B cell (primary cell): Measurements from ENCODE around the gene ZRANB1. TPM values are rescaled to one million over a fixed set of nuclear protein-coding genes. Genes with fewer than 3 reads are reported as not detected.

Experiments
- ATAC-seq: fragments of 200-7000 bp; cut with Tn5 transposase; one replicate; pipeline ENCODE4 v1.10.0; 2021; ENCODE audit warnings: low read depth, mild to moderate bottlenecking, moderate number of reproducible peaks, moderate library complexity
- CTCF ChIA-PET: fragments of 350-600 bp; sonication (Branson Sonifier 250); formaldehyde crosslinking; loops from one replicate; lab custom pipeline; 2021; ENCODE audit warnings: antibody characterized with exemption, inconsistent platforms; lab: Charles Lee
- POLR2A ChIA-PET: fragments of 350-600 bp; sonication (Branson Sonifier 250); formaldehyde crosslinking; loops from one replicate; lab custom pipeline; 2021; ENCODE audit warnings: antibody characterized with exemption; lab: Charles Lee
- DNase-seq: peaks from one replicate; pipeline ENCODE4 v3.0.0; 2013
- H2AFZ ChIP-seq: 2 replicates; pipeline ENCODE4 v1.6.1; 2012; ENCODE audit warnings: mild to moderate bottlenecking, low read depth, low read length; ENCODE audit not compliant: insufficient read depth, poor library complexity, severe bottlenecking
- H3K27ac ChIP-seq, 2 donors: 1 replicate in 1 of 2; 2 replicates in 1 of 2; pipeline ENCODE4 v1.5.1; 2012 to 2013; ENCODE audit warnings: low read length in 2 of 2, mild to moderate bottlenecking in 2 of 2, moderate library complexity in 1 of 2
- H3K27me3 ChIP-seq, 4 experiments: fragments of 200-600 bp in 1 of 4; sonication (generic) in 1 of 4; replicated peaks in 1 of 4; 1 replicate in 2 of 4; 2 replicates in 2 of 4; pipeline versions ENCODE4 v1.6.1 to v1.7.0; 2013 to 2016; ENCODE audit warnings: low read length in 3 of 4, mild to moderate bottlenecking in 2 of 4, mixed read lengths in 1 of 4, moderate library complexity in 1 of 4; ENCODE audit not compliant: insufficient read depth in 4 of 4, control insufficient read depth in 3 of 4; ENCODE audit errors: control extremely low read depth in 1 of 4
- H3K36me3 ChIP-seq, 2 experiments: replicated peaks in 1 of 2; 1 replicate in 1 of 2; 2 replicates in 1 of 2; pipeline versions ENCODE4 v1.6.1 to v1.7.1; 2013; ENCODE audit warnings: low read length in 1 of 2; ENCODE audit not compliant: insufficient read depth in 2 of 2, control insufficient read depth in 1 of 2; ENCODE audit errors: control extremely low read depth in 1 of 2, extremely low read depth in 1 of 2
- H3K4me1 ChIP-seq, 2 donors: fragments of 200-600 bp in 1 of 2; sonication (generic) in 1 of 2; 1 replicate in 1 of 2; 2 replicates in 1 of 2; pipeline versions ENCODE4 v1.5.1 to v1.6.1; 2013 to 2017; ENCODE audit warnings: low read length in 2 of 2; ENCODE audit not compliant: control insufficient read depth in 2 of 2, insufficient read depth in 2 of 2
- H3K4me2 ChIP-seq: replicated peaks from 2 replicates; pipeline ENCODE3; 2012; ENCODE audit warnings: mild to moderate bottlenecking, low read depth, low read length; ENCODE audit not compliant: poor library complexity, severe bottlenecking
- H3K4me3 ChIP-seq, 5 experiments: fragments of 200-600 bp in 1 of 5; sonication (generic) in 1 of 5; 1 replicate in 3 of 5; 2 replicates in 2 of 5; pipeline versions ENCODE4 v1.5.1 to v1.7.0; 2011 to 2016; ENCODE audit warnings: low read length in 4 of 5, mild to moderate bottlenecking in 4 of 5, low read depth in 2 of 5, control low read depth in 1 of 5, moderate library complexity in 1 of 5; ENCODE audit not compliant: insufficient read depth in 1 of 5; ENCODE audit errors: control extremely low read depth in 1 of 5, extremely low read depth in 1 of 5
- H3K79me2 ChIP-seq: fragments of 200-600 bp; sonication (generic); one replicate; pipeline ENCODE4 v1.6.0; 2016; ENCODE audit warnings: low read length; ENCODE audit not compliant: control insufficient read depth, insufficient read depth
- H3K9ac ChIP-seq: fragments of 200-600 bp; sonication (generic); 2 replicates; pipeline ENCODE4 v1.6.1; 2017; ENCODE audit warnings: mild to moderate bottlenecking, low read length, moderate library complexity
- H3K9me3 ChIP-seq, 3 donors: one replicate each; pipeline versions ENCODE4 v1.6.1 to v1.7.1; 2013; ENCODE audit warnings: low read length in 2 of 3; ENCODE audit not compliant: control insufficient read depth in 2 of 3, insufficient read depth in 1 of 3; ENCODE audit errors: control extremely low read depth in 1 of 3
- H4K20me1 ChIP-seq: 2 replicates; pipeline ENCODE4 v1.6.0; 2012; ENCODE audit warnings: mild to moderate bottlenecking, low read length; ENCODE audit not compliant: insufficient read depth, control insufficient read depth, poor library complexity, severe bottlenecking
- H3K27ac Mint-ChIP-seq: one replicate; pipeline ENCODE4 v1.8.0; 2021; ENCODE audit warnings: mixed read lengths
- H3K27me3 Mint-ChIP-seq: one replicate; pipeline ENCODE4 v1.8.0; 2021; ENCODE audit warnings: mixed read lengths
- H3K4me1 Mint-ChIP-seq: one replicate; pipeline ENCODE4 v1.8.0; 2021; ENCODE audit warnings: mixed read lengths
- H3K4me3 Mint-ChIP-seq: one replicate; pipeline ENCODE4 v1.8.0; 2021; ENCODE audit warnings: mixed read lengths
- H3K9me3 Mint-ChIP-seq: one replicate; pipeline ENCODE4 v1.8.0; 2022; ENCODE audit warnings: mixed read lengths; ENCODE audit not compliant: insufficient read depth
- EZH2 ChIP-seq: IDR thresholded peaks from 2 replicates; pipeline ENCODE4 v1.6.1; 2012; ENCODE audit warnings: borderline replicate concordance, low read depth, mild to moderate bottlenecking, moderate library complexity, low read length; ENCODE audit not compliant: insufficient read depth, poor library complexity, severe bottlenecking
- WGBS: methylation state at CpG from one replicate; pipeline ENCODE4 v1.1.5; 2013; ENCODE audit warnings: missing lambda C conversion rate; ENCODE audit not compliant: insufficient coverage; 5-methylcytosine and 5-hydroxymethylcytosine counted together
- intact Hi-C: fragments of 100-400 bp; cut with micrococcal nuclease; formaldehyde crosslinking; loops from one replicate; pipeline ENCODE4 v1.10.0; 2022
- polyA plus RNA-seq: library from polyadenylated mRNA; depleted of rRNA; stranded (reverse); fragments of >200 nt; gene quantifications from 2 replicates; pipeline ENCODE4 v1.2.3, GENCODE V29; 2012
- total RNA-seq, 2 donors: library from RNA; stranded (reverse); fragments of 120-200 nt in 1 of 2; gene quantifications; 1 replicate in 1 of 2; 2 replicates in 1 of 2; pipeline versions ENCODE4 v1.2.3 to v1.2.4, GENCODE V29; 2013 to 2022
- TF ChIP-seq, protein P1 (sequence below): fragments of 200-600 bp; IDR thresholded peaks from one replicate; pipeline ENCODE4 v1.8.0; 2022; ENCODE audit warnings: antibody characterized with exemption, mild to moderate bottlenecking

ZRANB1 gene
- total and polyA plus RNA-seq, 2 donors (not counting 1 experiment from before 2014, with no cell fraction given) = 6.5 to 28.0 TPM

- 56% methylated on average over 10 of the region's 12 CpGs for WGBS
- no peak overlapping the region for H3K4me3 ChIP-seq
- Mint-ChIP-seq H3K9me3 (no peaks in the 10 kb centered on the region), H3K27ac (no peak overlapping the region), H3K4me1 (peaks cover 13% of the 10 kb centered on the region), H3K27me3 (peaks cover 52% of the 10 kb centered on the region), H3K4me3 (peak overlapping the region; percentile 15)
- ATAC-seq = no peak
- POLR2A ChIA-PET = no interaction called here
- CTCF ChIA-PET = no interaction called here
- no peaks in the 10 kb centered on the region for H3K79me2 ChIP-seq
- H3K9me3 ChIP-seq = peaks cover 0 to 4% (median 0%) of the 10 kb centered on the region in 3 donors
- H3K27ac ChIP-seq = no peak overlapping the region
- TF ChIP-seq, protein P1, sequence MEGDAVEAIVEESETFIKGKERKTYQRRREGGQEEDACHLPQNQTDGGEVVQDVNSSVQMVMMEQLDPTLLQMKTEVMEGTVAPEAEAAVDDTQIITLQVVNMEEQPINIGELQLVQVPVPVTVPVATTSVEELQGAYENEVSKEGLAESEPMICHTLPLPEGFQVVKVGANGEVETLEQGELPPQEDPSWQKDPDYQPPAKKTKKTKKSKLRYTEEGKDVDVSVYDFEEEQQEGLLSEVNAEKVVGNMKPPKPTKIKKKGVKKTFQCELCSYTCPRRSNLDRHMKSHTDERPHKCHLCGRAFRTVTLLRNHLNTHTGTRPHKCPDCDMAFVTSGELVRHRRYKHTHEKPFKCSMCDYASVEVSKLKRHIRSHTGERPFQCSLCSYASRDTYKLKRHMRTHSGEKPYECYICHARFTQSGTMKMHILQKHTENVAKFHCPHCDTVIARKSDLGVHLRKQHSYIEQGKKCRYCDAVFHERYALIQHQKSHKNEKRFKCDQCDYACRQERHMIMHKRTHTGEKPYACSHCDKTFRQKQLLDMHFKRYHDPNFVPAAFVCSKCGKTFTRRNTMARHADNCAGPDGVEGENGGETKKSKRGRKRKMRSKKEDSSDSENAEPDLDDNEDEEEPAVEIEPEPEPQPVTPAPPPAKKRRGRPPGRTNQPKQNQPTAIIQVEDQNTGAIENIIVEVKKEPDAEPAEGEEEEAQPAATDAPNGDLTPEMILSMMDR = no peak
- TF ChIP-seq EZH2 = no peak
- no peaks in the 10 kb centered on the region for H4K20me1 ChIP-seq
- no peaks in the 10 kb centered on the region for H3K4me1 ChIP-seq
- H2AFZ ChIP-seq = no peak overlapping the region
- no peak overlapping the region for H3K4me2 ChIP-seq
- no peaks in the 10 kb centered on the region for H3K36me3 ChIP-seq
- no peak for DNase-seq
- no peak overlapping the region for H3K9ac ChIP-seq
- intact Hi-C loops = no loop called here
- peaks cover 0 to 12% (median 0%) of the 10 kb centered on the region in 4 experiments for H3K27me3 ChIP-seq
These were observed 83.4 kb downstream of the ZRANB1 start for GRCh38 chr10:125025341-125025740.

DNA sequence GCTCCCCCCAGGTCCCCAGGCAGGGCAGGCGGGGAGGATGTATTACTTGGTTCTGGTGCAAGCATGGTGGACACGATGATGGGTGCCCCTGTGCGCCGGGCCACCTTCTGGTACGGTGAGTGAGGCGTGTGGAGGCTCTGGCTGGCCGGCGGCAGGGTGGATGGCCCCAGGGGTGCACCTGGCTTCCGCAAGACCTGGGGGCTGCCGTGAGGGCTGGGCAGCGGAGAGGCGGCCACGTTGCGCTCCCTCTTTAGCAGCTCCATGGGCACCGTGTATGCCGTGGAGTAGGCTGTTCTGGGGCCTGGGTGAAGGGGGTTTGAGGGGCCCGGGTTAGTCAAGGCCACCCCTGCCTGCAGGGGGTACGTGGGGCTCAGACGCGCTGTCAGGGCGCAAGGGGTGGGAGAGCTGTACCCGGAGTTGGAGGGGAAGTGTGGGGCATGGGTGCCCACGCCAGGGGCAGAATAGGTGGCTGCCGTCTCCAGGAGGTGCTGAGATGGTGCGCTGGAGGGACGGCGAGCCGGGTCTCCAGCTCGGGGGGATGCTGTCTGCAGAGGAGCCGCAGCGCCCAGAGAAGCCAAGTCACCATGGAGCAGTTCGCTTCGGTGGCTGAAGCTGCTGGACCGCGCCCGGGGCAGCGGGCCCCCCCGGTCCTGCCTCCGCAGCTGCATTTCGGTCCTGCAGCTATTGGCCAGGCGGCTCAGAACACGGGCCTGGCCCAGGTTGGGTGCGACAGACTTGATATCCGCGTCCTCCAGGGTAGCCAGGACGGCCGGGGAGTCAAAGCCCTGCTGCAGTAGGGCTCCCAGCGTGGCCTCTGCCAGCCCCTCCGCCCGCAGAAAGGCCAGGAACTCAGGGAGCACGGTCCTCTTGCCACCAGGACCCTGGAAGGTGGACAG, 84.4 kb downstream of the ZRANB1 start:
- Histone ChIP-seq H3K4me1 (no peaks in the 10 kb centered on the region), H3K27me3 (peaks cover 0 to 12% (median 0%) of the 10 kb centered on the region in 4 experiments), H3K4me2 (no peak overlapping the region), H3K79me2 (no peaks in the 10 kb centered on the region), H2AFZ (no peak overlapping the region), H3K27ac (no peak overlapping the region), H3K9ac (no peak overlapping the region), H3K4me3 (no peak overlapping the region), H3K9me3 (no peaks in the 10 kb centered on the region), H4K20me1 (no peaks in the 10 kb centered on the region), H3K36me3 (no peaks in the 10 kb centered on the region)
- intact Hi-C loops = no loop called here
- POLR2A ChIA-PET = no interaction called here
- H3K27ac Mint-ChIP-seq = no peak overlapping the region
- TF ChIP-seq, protein P1 = no peak
- no peak for TF ChIP-seq EZH2
- no peak for ATAC-seq
- 96% methylated on average over 50 of the region's 51 CpGs for WGBS
- no peaks in the 10 kb centered on the region for H3K9me3 Mint-ChIP-seq
- CTCF ChIA-PET = no interaction called here
- no peak for DNase-seq
- H3K27me3 Mint-ChIP-seq = peaks cover 47% of the 10 kb centered on the region
- H3K4me3 Mint-ChIP-seq = no peak overlapping the region
- peaks cover 13% of the 10 kb centered on the region for H3K4me1 Mint-ChIP-seq
